ENCODE data around the gene DDX39B. TPM values are rescaled to one million over a fixed set of nuclear protein-coding genes. Genes with fewer than 3 reads are reported as not detected.
"Not testable (repeated sequence)": the region's sequence is repeated elsewhere in the genome, so short reads cannot be mapped to it uniquely, and the experiment has no call there.

DDX39B gene
- polyA plus RNA-seq, 3 donors from 2014 or later, result 49.7 to 71.6 (median 56.2) TPM

DNA sequence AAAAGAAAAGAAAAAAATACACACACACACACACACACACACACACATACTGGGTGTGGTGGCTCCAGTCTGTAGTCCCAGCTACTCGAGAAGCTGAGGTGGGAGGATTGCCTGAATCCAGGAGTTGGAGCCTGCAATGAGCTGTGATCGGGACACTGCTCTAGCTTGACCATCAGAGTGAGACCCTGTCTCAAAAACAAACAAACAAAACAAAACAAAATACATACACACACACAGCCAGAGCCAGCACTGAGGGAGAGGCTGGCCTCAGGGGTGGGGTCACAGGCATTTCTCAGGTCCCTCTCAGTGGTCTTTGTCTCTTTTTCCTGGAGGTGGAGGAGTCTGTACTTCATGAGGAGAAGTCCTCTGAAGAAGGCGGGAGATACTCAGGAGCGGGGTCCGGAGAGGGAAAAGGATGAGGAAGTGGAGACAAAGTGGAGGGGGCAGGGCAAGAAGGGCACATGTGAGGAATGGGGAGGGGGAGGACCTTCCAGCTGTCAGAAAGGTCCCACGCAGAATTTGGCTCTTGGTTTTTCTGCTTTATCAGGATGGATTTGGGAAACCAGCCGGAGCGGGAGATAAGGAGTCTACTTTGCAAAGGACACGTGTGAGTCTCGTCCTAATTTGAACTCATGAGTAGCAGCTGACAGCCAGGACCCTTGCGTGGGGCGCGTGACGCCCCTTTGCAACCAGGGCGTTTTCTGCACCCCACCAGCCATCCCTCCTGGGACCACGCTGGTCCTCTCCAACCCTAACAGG, 51.5 kb downstream of the DDX39B start:
- H3K27ac Mint-ChIP-seq, result peak overlapping the region in 1 of 6 donors; percentile 48
- H3K9me3 Mint-ChIP-seq, result no peaks in the 10 kb centered on the region
- H3K27me3 Mint-ChIP-seq (ENCODE audit: low read depth in 3 of 3), result no peaks in the 10 kb centered on the region

DNA sequence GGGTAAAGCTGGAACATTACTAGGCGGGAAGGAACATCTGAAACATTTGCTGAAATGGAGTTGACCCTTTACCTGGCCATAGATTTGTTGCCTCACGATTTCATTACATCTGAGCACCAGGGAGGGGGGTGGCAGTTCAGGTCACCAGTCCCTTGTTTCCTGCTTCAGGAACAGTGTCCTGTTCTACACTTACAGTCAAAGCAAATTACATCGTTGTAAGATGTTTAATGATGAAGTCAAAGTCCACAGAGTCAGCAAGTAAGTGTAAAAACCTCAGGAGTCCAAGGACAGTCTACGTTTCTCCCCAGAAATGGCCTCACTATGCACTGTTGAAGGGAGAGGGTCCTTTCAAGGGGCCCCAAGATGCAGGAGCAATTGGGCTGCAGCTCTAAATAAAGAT, 52.7 kb downstream of the DDX39B start:
- H3K27me3 Mint-ChIP-seq (ENCODE audit: low read depth in 3 of 3), result no peaks in the 10 kb centered on the region
- DNase-seq, result no peak
- no peak overlapping the region for H3K27ac Mint-ChIP-seq
- H3K4me3 Mint-ChIP-seq, result no peak overlapping the region
- H3K4me1 Mint-ChIP-seq, result peaks cover 14 to 18% of the 10 kb centered on the region in 2 donors
- H3K36me3 Mint-ChIP-seq, result no peaks in the 10 kb centered on the region
- no peaks in the 10 kb centered on the region for H3K9me3 Mint-ChIP-seq

More for the DNA sequence above, 51.5 kb downstream of the DDX39B start:
- H3K4me1 Mint-ChIP-seq, result peaks cover 20 to 26% of the 10 kb centered on the region in 2 donors
- H3K4me3 Mint-ChIP-seq, result no peak overlapping the region
- no peaks in the 10 kb centered on the region for H3K36me3 Mint-ChIP-seq
- DNase-seq, result no peak

DNA sequence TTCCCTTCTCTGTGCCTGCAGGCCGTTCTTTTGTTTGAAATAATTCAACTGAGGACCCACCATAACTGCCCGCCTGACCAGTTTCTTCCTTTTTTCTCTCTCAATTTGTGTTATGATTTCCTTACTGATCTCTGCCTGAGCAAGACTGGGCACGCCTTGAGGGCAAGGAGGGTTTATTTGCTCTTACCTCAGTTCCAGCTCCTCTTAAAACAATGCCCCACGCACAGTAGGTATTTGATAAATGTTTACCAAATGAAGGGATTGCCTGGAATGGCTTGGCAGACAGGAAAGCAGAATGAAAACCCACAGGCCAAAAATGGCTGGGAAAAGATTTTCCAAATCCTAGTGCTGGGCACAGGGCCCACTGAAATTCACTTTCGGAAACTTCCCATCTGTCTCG, 54.1 kb downstream of the DDX39B start:
- H3K27me3 Mint-ChIP-seq (ENCODE audit: low read depth in 3 of 3); H3K4me1 Mint-ChIP-seq; H3K27ac Mint-ChIP-seq; H3K9me3 Mint-ChIP-seq; H3K36me3 Mint-ChIP-seq; DNase-seq; H3K4me3 Mint-ChIP-seq: not testable (repeated sequence)

DNA sequence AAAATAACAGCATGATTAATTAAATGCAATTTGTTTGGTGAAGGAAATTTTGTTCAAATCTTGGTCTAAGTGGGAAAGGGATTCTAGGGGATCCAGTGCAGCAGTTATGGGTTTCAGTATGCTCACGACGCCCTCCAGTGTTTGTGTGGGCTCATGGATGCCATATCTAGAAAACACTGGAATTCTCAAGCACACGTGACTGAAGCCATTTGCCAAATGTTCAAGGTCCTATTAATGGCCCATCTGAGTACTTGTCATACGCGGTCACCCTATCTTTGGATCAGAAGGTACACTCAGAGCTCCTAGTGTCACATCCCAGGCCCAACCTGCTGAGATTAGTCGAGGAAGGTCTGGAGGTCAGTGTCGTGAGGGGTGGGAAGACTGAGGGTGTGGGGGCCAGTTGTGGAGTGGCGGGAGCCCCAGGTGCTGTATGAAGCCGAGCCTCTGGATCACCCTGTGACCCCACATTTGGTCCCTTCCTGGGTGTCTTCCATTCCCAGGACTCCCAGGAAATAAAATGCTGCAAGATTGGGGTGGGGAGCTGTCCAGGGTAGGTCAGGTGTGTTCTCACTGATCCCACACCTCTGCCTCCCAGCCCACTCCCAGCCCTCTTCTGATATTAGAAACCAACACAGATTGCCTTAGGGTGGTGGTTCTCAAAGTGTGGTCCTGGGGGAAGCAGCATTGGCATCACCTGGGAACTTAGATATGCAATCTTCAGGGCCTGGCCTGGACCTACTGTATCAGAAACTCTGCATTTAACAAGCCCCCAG, 55.6 kb downstream of the DDX39B start:
- DNase-seq; H3K9me3 Mint-ChIP-seq; H3K27me3 Mint-ChIP-seq (ENCODE audit: low read depth in 3 of 3); H3K27ac Mint-ChIP-seq; H3K4me3 Mint-ChIP-seq; H3K36me3 Mint-ChIP-seq; H3K4me1 Mint-ChIP-seq: not testable (repeated sequence)

DNA sequence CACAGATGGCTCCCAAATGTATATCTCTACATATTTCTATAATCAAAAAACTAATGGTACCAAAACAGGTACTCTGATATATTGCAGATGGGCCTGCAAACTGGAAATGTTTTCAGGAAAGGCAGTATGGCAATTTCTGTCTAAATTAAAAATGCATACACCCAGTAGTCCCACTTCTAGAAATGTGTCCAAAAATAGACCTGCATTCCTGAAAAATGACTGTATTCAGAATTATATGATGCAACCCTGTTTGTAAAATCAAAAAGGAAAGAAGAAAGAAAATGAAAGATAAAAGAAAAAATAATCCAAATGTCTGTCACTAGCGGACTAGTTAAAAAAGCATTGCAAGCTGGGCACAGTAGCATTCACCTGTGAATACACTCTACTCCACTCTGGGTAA, 56.7 kb downstream of the DDX39B start:
- Mint-ChIP-seq H3K36me3 (peaks cover 0 to 4% (median 0%) of the 10 kb centered on the region in 3 donors), H3K4me1 (peaks cover 2% of the 10 kb centered on the region in 2 donors), H3K9me3 (no peaks in the 10 kb centered on the region), H3K27me3 (ENCODE audit: low read depth in 3 of 3) (no peaks in the 10 kb centered on the region), H3K27ac (no peak overlapping the region), H3K4me3 (no peak overlapping the region)
- no peak for DNase-seq

DNA sequence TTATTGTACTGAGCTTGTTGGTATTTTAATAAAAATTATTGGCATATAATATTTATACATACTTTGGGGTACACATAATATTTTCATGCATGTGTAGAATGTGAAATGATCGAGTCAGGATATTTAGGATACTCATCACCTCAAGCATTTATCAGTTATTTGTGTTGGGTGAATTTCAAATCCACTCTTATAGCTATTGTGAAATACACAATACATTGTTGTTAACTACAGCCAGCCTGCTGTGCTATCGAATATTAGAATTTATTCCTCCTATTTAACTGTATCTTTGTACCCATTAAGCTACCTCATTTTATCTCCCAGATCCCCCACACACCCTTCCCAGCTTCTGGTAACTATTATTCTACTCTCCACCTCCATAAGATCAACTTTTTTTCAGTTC, 58.4 kb downstream of the DDX39B start:
- Mint-ChIP-seq H3K27ac (no peak overlapping the region), H3K27me3 (ENCODE audit: low read depth in 3 of 3) (no peaks in the 10 kb centered on the region)

DNA sequence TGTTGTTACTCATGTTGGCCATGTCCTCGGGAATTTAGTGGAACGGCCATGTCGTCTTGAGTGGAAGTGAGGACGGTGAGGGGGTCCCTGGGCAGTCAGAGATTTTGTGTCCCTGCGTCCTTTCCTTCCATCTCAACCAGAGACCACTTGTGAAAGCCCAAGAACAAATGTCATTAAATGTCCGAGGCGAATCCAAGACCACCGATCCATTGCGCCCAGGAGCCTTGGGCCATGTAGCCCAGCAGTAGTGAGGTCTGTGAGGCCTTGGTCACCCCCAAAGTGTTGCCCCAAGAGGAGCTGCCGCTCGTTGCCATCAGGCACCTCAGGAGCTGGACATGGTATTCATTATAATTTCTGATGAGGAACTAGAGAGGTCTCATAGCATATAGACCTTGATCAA, 61.2 kb downstream of the DDX39B start:
- Mint-ChIP-seq H3K36me3 (peaks cover 0 to 4% (median 0%) of the 10 kb centered on the region in 3 donors), H3K27me3 (ENCODE audit: low read depth in 3 of 3) (no peaks in the 10 kb centered on the region), H3K27ac (no peak overlapping the region), H3K4me1 (peaks cover 8 to 21% of the 10 kb centered on the region in 2 donors), H3K9me3 (no peaks in the 10 kb centered on the region), H3K4me3 (no peak overlapping the region)
- DNase-seq, result no peak

More for the DNA sequence above, 58.4 kb downstream of the DDX39B start:
- H3K36me3 Mint-ChIP-seq, result peaks cover 0 to 4% (median 0%) of the 10 kb centered on the region in 3 donors
- H3K9me3 Mint-ChIP-seq, result no peaks in the 10 kb centered on the region
- H3K4me1 Mint-ChIP-seq, result peaks cover 7 to 13% of the 10 kb centered on the region in 2 donors
- H3K4me3 Mint-ChIP-seq, result no peak overlapping the region
- DNase-seq, result no peak

Other genes starting within 250 kb of the DDX39B start
- gene HLA-B, start 184.8 kb downstream of the DDX39B start, polyA plus RNA-seq, result over 10,000 TPM in 2 of 3 donors, 1,000 to 10,000 TPM in 1; 9,643 to 11,927 (median 10,594) TPM
- gene MICA, start 138.4 kb downstream of the DDX39B start, polyA plus RNA-seq, result 1 to 10 TPM; 5.7 to 6.9 (median 6.4) TPM
- 10 to 100 TPM in 2 of 3 donors, 1 to 10 TPM in 1; 7.4 to 15.2 (median 10.3) TPM for gene MICB, start 43.9 kb downstream of the DDX39B start, polyA plus RNA-seq
- gene MCCD1, start 13.0 kb downstream of the DDX39B start, polyA plus RNA-seq, result not detected
- not detected for gene ATP6V1G2, start 4.6 kb upstream of the DDX39B start, polyA plus RNA-seq
- 10 to 100 TPM in 2 of 3 donors, 1 to 10 TPM in 1; 5.0 to 15.0 (median 13.6) TPM for gene NFKBIL1, start 5.6 kb upstream of the DDX39B start, polyA plus RNA-seq
- 1 to 10 TPM; 1.4 to 6.6 (median 3.1) TPM for gene LTA, start 30.3 kb upstream of the DDX39B start, polyA plus RNA-seq
- 1 to 10 TPM; 2.1 to 5.9 (median 5.6) TPM for gene TNF, start 33.6 kb upstream of the DDX39B start, polyA plus RNA-seq
- gene LTB, start 40.4 kb upstream of the DDX39B start, polyA plus RNA-seq, result 100 to 1,000 TPM; 132 to 137 (median 133) TPM
- 10 to 100 TPM; 20.3 to 44.8 (median 42.3) TPM for gene LST1, start 44.3 kb upstream of the DDX39B start, polyA plus RNA-seq
- 100 to 1,000 TPM; 393 to 414 (median 409) TPM for gene NCR3, start 51.0 kb upstream of the DDX39B start, polyA plus RNA-seq
- 10 to 100 TPM in 2 of 3 donors, 1 to 10 TPM in 1; 6.6 to 44.1 (median 40.3) TPM for gene AIF1, start 73.2 kb upstream of the DDX39B start, polyA plus RNA-seq
- 10 to 100 TPM in 1 of 3 donors, 1 to 10 TPM in 1, not detected in 1; 2.3 to 13.4 TPM for gene PRRC2A, start 78.7 kb upstream of the DDX39B start, polyA plus RNA-seq
- 10 to 100 TPM in 2 of 3 donors, 1 to 10 TPM in 1; 8.5 to 22.7 (median 16.2) TPM for gene BAG6, start 110.7 kb upstream of the DDX39B start, polyA plus RNA-seq
- gene APOM, start 113.9 kb upstream of the DDX39B start, polyA plus RNA-seq, result 1 to 10 TPM; 1.8 to 5.7 (median 3.9) TPM
- 10 to 100 TPM; 23.6 to 41.6 (median 26.3) TPM for gene C6orf47, start 118.8 kb upstream of the DDX39B start, polyA plus RNA-seq
- gene GPANK1, start 123.0 kb upstream of the DDX39B start, polyA plus RNA-seq, result 10 to 100 TPM; 17.2 to 29.3 (median 22.9) TPM
- 100 to 1,000 TPM; 253 to 291 (median 289) TPM for gene CSNK2B, start 124.1 kb upstream of the DDX39B start, polyA plus RNA-seq
- 1 to 10 TPM in 1 of 3 donors, under 1 TPM in 2; 0.44 to 1.8 (median 0.47) TPM for gene LY6G5B, start 128.0 kb upstream of the DDX39B start, polyA plus RNA-seq
- gene LY6G5C, start 139.1 kb upstream of the DDX39B start, polyA plus RNA-seq, result 1 to 10 TPM; 4.6 to 9.7 (median 6.1) TPM
- gene ABHD16A, start 161.3 kb upstream of the DDX39B start, polyA plus RNA-seq, result 10 to 100 TPM; 43.6 to 53.7 (median 47.0) TPM
- 1 to 10 TPM in 1 of 3 donors, not detected in 2; 2.5 TPM for gene LY6G6F, start 164.9 kb upstream of the DDX39B start, polyA plus RNA-seq
- gene LY6G6D, start 173.3 kb upstream of the DDX39B start, polyA plus RNA-seq, result not detected
- gene LY6G6C, start 179.7 kb upstream of the DDX39B start, polyA plus RNA-seq, result not detected
- 10 to 100 TPM in 1 of 3 donors, 1 to 10 TPM in 2; 2.6 to 10.9 (median 6.3) TPM for gene MPIG6B, start 181.4 kb upstream of the DDX39B start, polyA plus RNA-seq
- gene DDAH2, start 187.3 kb upstream of the DDX39B start, polyA plus RNA-seq, result 100 to 1,000 TPM in 1 of 3 donors, 10 to 100 TPM in 2; 58.5 to 112 (median 74.9) TPM
- 1,000 to 10,000 TPM; 1,179 to 1,674 (median 1,350) TPM for gene CLIC1, start 194.5 kb upstream of the DDX39B start, polyA plus RNA-seq
- gene MSH5, start 198.0 kb upstream of the DDX39B start, polyA plus RNA-seq, result 1 to 10 TPM in 2 of 3 donors, not detected in 1; 2.1 to 2.5 TPM
- not detected for gene SAPCD1, start 220.7 kb upstream of the DDX39B start, polyA plus RNA-seq
- gene VWA7, start 235.3 kb upstream of the DDX39B start, polyA plus RNA-seq, result 1 to 10 TPM in 1 of 3 donors, under 1 TPM in 2; 0.21 to 1.8 (median 0.93) TPM

Data from immature natural killer cell (primary cell).